SK-N-SH treated with all-trans-retinoic acid at 6 μM for 48 hours (cell line): ENCODE results near the gene HOXC9.

Source experiments
- ARNTL ChIP-seq: fragments of 450-650 bp; formaldehyde crosslinking; IDR thresholded peaks from 2 replicates; pipeline ENCODE4 v1.5.0; 2020; ENCODE audit warnings: low read depth, mild to moderate bottlenecking, moderate library complexity, borderline replicate concordance
- GLIS3 ChIP-seq: fragments of 250-450 bp; sonication (Bioruptor Pico); IDR thresholded peaks from 2 replicates; pipeline ENCODE4 v1.5.0; 2020; ENCODE audit warnings: mild to moderate bottlenecking, moderate library complexity
- ISL1 ChIP-seq: fragments of 250-450 bp; sonication (Bioruptor Pico); IDR thresholded peaks from 2 replicates; pipeline ENCODE4 v2.1.2; 2022; ENCODE audit warnings: mild to moderate bottlenecking, moderate library complexity
- OSR1 ChIP-seq: fragments of 250-450 bp; sonication (Bioruptor Pico); IDR thresholded peaks from 2 replicates; pipeline ENCODE4 v1.8.0; 2022; ENCODE audit warnings: moderate library complexity, mild to moderate bottlenecking, inconsistent platforms
- RARB ChIP-seq: fragments of 250-450 bp; sonication (Bioruptor Pico); IDR thresholded peaks from 2 replicates; pipeline ENCODE4 v1.8.0; 2021; ENCODE audit warnings: mild to moderate bottlenecking, moderate library complexity
- TOX ChIP-seq: fragments of 250-450 bp; sonication (Bioruptor Pico); IDR thresholded peaks from 2 replicates; pipeline ENCODE4 v1.8.0; 2021; ENCODE audit warnings: mild to moderate bottlenecking, moderate library complexity, borderline replicate concordance
- ZC3H10 ChIP-seq: fragments of 250-450 bp; sonication (Bioruptor Pico); IDR thresholded peaks from 2 replicates; pipeline ENCODE4 v1.5.1; 2021; ENCODE audit warnings: mild to moderate bottlenecking, moderate library complexity
- ZFP3 ChIP-seq: fragments of 250-450 bp; sonication (Bioruptor Pico); IDR thresholded peaks from 2 replicates; pipeline ENCODE4 v1.5.0; 2020; ENCODE audit warnings: mild to moderate bottlenecking, moderate library complexity
- ZFP30 ChIP-seq: fragments of 450-650 bp; formaldehyde crosslinking; IDR thresholded peaks from 2 replicates; pipeline ENCODE4 v1.5.0; 2022; ENCODE audit warnings: mild to moderate bottlenecking, moderate library complexity
- TF ChIP-seq, protein P1 (sequence below): fragments of 250-450 bp; sonication (Bioruptor Pico); IDR thresholded peaks from 2 replicates; pipeline ENCODE4 v1.5.1; 2020; ENCODE audit warnings: low read depth, mild to moderate bottlenecking, moderate library complexity
- TF ChIP-seq, protein P2 (sequence below): fragments of 250-450 bp; sonication (Bioruptor Pico); IDR thresholded peaks from 2 replicates; pipeline ENCODE4 v1.8.0; 2020; ENCODE audit warnings: mild to moderate bottlenecking, moderate library complexity, borderline replicate concordance
- TF ChIP-seq, protein P3 (sequence below): fragments of 250-450 bp; sonication (Bioruptor Pico); IDR thresholded peaks from 2 replicates; pipeline ENCODE4 v1.5.0; 2020; ENCODE audit warnings: mild to moderate bottlenecking, moderate library complexity
- TF ChIP-seq, protein P4 (sequence below): fragments of 250-450 bp; sonication (Bioruptor Pico); IDR thresholded peaks from 2 replicates; pipeline ENCODE4 v1.5.1; 2021; ENCODE audit warnings: mild to moderate bottlenecking, moderate library complexity
- TF ChIP-seq, protein P5 (sequence below): fragments of 250-450 bp; sonication (Bioruptor Pico); IDR thresholded peaks from 2 replicates; pipeline ENCODE4 v1.8.0; 2021; ENCODE audit warnings: low read depth, mild to moderate bottlenecking, moderate library complexity, borderline replicate concordance

DNA sequence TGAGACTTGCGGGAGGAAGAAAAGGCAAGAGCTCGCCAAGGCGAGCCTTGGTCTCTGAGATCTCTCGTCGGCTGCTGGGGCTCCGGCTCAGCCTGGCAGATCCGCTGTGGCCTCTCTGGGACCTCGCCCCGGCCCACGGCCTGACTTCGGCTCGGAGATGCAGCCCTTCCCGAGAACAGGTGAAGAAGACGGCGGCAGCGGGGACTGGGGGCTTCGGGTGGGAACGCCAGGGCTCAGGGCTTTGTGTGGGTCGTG lies 6.0 kb upstream of the HOXC9 start:
- TF ChIP-seq, protein P1, sequence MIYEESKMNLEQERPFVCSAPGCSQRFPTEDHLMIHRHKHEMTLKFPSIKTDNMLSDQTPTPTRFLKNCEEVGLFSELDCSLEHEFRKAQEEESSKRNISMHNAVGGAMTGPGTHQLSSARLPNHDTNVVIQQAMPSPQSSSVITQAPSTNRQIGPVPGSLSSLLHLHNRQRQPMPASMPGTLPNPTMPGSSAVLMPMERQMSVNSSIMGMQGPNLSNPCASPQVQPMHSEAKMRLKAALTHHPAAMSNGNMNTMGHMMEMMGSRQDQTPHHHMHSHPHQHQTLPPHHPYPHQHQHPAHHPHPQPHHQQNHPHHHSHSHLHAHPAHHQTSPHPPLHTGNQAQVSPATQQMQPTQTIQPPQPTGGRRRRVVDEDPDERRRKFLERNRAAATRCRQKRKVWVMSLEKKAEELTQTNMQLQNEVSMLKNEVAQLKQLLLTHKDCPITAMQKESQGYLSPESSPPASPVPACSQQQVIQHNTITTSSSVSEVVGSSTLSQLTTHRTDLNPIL (CRISPR knock-in tag): no peak
- TF ChIP-seq ZFP3 (CRISPR knock-in tag): no peak
- TF ChIP-seq, protein P2, sequence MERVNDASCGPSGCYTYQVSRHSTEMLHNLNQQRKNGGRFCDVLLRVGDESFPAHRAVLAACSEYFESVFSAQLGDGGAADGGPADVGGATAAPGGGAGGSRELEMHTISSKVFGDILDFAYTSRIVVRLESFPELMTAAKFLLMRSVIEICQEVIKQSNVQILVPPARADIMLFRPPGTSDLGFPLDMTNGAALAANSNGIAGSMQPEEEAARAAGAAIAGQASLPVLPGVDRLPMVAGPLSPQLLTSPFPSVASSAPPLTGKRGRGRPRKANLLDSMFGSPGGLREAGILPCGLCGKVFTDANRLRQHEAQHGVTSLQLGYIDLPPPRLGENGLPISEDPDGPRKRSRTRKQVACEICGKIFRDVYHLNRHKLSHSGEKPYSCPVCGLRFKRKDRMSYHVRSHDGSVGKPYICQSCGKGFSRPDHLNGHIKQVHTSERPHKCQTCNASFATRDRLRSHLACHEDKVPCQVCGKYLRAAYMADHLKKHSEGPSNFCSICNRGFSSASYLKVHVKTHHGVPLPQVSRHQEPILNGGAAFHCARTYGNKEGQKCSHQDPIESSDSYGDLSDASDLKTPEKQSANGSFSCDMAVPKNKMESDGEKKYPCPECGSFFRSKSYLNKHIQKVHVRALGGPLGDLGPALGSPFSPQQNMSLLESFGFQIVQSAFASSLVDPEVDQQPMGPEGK: no peak
- TF ChIP-seq OSR1: no peak
- TF ChIP-seq GLIS3: no peak
- TF ChIP-seq ARNTL (CRISPR knock-in tag): no peak
- TF ChIP-seq, protein P3, sequence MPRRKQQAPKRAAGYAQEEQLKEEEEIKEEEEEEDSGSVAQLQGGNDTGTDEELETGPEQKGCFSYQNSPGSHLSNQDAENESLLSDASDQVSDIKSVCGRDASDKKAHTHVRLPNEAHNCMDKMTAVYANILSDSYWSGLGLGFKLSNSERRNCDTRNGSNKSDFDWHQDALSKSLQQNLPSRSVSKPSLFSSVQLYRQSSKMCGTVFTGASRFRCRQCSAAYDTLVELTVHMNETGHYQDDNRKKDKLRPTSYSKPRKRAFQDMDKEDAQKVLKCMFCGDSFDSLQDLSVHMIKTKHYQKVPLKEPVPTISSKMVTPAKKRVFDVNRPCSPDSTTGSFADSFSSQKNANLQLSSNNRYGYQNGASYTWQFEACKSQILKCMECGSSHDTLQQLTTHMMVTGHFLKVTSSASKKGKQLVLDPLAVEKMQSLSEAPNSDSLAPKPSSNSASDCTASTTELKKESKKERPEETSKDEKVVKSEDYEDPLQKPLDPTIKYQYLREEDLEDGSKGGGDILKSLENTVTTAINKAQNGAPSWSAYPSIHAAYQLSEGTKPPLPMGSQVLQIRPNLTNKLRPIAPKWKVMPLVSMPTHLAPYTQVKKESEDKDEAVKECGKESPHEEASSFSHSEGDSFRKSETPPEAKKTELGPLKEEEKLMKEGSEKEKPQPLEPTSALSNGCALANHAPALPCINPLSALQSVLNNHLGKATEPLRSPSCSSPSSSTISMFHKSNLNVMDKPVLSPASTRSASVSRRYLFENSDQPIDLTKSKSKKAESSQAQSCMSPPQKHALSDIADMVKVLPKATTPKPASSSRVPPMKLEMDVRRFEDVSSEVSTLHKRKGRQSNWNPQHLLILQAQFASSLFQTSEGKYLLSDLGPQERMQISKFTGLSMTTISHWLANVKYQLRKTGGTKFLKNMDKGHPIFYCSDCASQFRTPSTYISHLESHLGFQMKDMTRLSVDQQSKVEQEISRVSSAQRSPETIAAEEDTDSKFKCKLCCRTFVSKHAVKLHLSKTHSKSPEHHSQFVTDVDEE (CRISPR knock-in tag): no peak
- no peak for TF ChIP-seq RARB (CRISPR knock-in tag)
- TF ChIP-seq, protein P4, sequence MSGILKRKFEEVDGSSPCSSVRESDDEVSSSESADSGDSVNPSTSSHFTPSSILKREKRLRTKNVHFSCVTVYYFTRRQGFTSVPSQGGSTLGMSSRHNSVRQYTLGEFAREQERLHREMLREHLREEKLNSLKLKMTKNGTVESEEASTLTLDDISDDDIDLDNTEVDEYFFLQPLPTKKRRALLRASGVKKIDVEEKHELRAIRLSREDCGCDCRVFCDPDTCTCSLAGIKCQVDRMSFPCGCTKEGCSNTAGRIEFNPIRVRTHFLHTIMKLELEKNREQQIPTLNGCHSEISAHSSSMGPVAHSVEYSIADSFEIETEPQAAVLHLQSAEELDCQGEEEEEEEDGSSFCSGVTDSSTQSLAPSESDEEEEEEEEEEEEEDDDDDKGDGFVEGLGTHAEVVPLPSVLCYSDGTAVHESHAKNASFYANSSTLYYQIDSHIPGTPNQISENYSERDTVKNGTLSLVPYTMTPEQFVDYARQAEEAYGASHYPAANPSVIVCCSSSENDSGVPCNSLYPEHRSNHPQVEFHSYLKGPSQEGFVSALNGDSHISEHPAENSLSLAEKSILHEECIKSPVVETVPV (CRISPR knock-in tag): no peak
- TF ChIP-seq ISL1: no peak
- TF ChIP-seq, protein P5, sequence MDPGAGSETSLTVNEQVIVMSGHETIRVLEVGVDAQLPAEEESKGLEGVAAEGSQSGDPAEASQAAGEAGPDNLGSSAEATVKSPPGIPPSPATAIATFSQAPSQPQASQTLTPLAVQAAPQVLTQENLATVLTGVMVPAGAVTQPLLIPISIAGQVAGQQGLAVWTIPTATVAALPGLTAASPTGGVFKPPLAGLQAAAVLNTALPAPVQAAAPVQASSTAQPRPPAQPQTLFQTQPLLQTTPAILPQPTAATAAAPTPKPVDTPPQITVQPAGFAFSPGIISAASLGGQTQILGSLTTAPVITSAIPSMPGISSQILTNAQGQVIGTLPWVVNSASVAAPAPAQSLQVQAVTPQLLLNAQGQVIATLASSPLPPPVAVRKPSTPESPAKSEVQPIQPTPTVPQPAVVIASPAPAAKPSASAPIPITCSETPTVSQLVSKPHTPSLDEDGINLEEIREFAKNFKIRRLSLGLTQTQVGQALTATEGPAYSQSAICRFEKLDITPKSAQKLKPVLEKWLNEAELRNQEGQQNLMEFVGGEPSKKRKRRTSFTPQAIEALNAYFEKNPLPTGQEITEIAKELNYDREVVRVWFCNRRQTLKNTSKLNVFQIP: no peak
- TF ChIP-seq ZFP30 (CRISPR knock-in tag): no peak
- no peak for TF ChIP-seq ZC3H10 (CRISPR knock-in tag)
- no peak for TF ChIP-seq TOX (CRISPR knock-in tag)
